Hepatocyte (in vitro differentiated cells): Measurements from ENCODE around the gene TMEM232.

Experiments
- CTCF ChIP-seq: fragments of 200-600 bp; sonication (generic); IDR thresholded peaks from 2 replicates; pipeline ENCODE4 v1.5.1; 2016; ENCODE audit warnings: antibody characterized with exemption, mild to moderate bottlenecking; ENCODE audit not compliant: poor library complexity
- EZH2phosphoT487 ChIP-seq: fragments of 200-600 bp; sonication (generic); IDR thresholded peaks from one replicate; pipeline ENCODE4 v1.6.1; 2018; ENCODE audit warnings: antibody characterized with exemption, mild to moderate bottlenecking, low read depth, moderate library complexity; ENCODE audit not compliant: unreplicated experiment, severe bottlenecking

GRCh38 chr5:110752953-110753352, 26.5 kb upstream of the TMEM232 start:
- TF ChIP-seq CTCF (no peak), EZH2phosphoT487 (no peak)
